GM19463 (cell line): ENCODE data around the gene NCOA5.

Experiments
- ATAC-seq: cut with Tn5 transposase; IDR thresholded peaks from one replicate; pipeline ENCODE4 v1.9.1; 2021; ENCODE audit warnings: mild to moderate bottlenecking, moderate library complexity; ENCODE audit not compliant: unreplicated experiment

Gene NCOA5

GRCh38 chr20:46065006-46065405, 24.8 kb downstream of the NCOA5 start:
- ATAC-seq, result no peak

GRCh38 chr20:46063652-46064054, 26.1 kb downstream of the NCOA5 start:
- no peak for ATAC-seq

- no peak for ATAC-seq
These were observed 26.6 kb downstream of the NCOA5 start for GRCh38 chr20:46063151-46063550.

GRCh38 chr20:46062621-46063020, 27.1 kb downstream of the NCOA5 start:
- no peak for ATAC-seq

GRCh38 chr20:46062151-46062550, 27.6 kb downstream of the NCOA5 start:
- ATAC-seq, result no peak

- ATAC-seq, result no peak
These were observed 28.8 kb downstream of the NCOA5 start for GRCh38 chr20:46060975-46061374.

GRCh38 chr20:46060301-46060881, 29.4 kb downstream of the NCOA5 start:
- ATAC-seq, result no peak

- ATAC-seq, result no peak
These were observed 31.0 kb downstream of the NCOA5 start for GRCh38 chr20:46058599-46059281.

GRCh38 chr20:46057856-46058598, 31.7 kb downstream of the NCOA5 start:
- no peak for ATAC-seq

GRCh38 chr20:46056970-46057855, 32.5 kb downstream of the NCOA5 start:
- ATAC-seq, result no peak

GRCh38 chr20:46056027-46056833, 33.5 kb downstream of the NCOA5 start:
- no peak for ATAC-seq

- ATAC-seq, result no peak
These were observed 34.5 kb downstream of the NCOA5 start for GRCh38 chr20:46055269-46055668.

GRCh38 chr20:46054606-46055005, 35.2 kb downstream of the NCOA5 start:
- ATAC-seq, result no peak

GRCh38 chr20:46053416-46053815, 36.3 kb downstream of the NCOA5 start:
- ATAC-seq, result no peak

- no peak for ATAC-seq
These were observed 38.0 kb downstream of the NCOA5 start for GRCh38 chr20:46051556-46052308.

GRCh38 chr20:46050885-46051284, 38.9 kb downstream of the NCOA5 start:
- no peak for ATAC-seq

GRCh38 chr20:46050444-46050843, 39.3 kb downstream of the NCOA5 start:
- no peak for ATAC-seq

- ATAC-seq, result no peak
These were observed 39.9 kb downstream of the NCOA5 start for GRCh38 chr20:46049815-46050214.

GRCh38 chr20:46049190-46049589, 40.6 kb downstream of the NCOA5 start:
- ATAC-seq, result no peak

- ATAC-seq, result no peak
These were observed 41.9 kb downstream of the NCOA5 start for GRCh38 chr20:46047821-46048220.
